Measurements from ENCODE around the gene EGR2.

GRCh38 chr10:62772186-62772974 is 43.8 kb downstream of the EGR2 start:
- TF ChIP-seq PPARA (CRISPR knock-in tag; IDR thresholded peaks at IDR 0.05; ENCODE audit: borderline replicate concordance) = no peak
- TF ChIP-seq ZNF70 (CRISPR knock-in tag; IDR thresholded peaks at IDR 0.05) = no peak
- TF ChIP-seq CSRNP3 (CRISPR knock-in tag; IDR thresholded peaks at IDR 0.05) = no peak
- TF ChIP-seq ISL1 (CRISPR knock-in tag; IDR thresholded peaks at IDR 0.05) = no peak
- TF ChIP-seq ZNF565 (CRISPR knock-in tag; conservative IDR thresholded peaks at IDR 0.05; ENCODE audit: low read depth) = no peak
- no peak for TF ChIP-seq ARNTL (CRISPR knock-in tag; IDR thresholded peaks at IDR 0.05; ENCODE audit: borderline replicate concordance, low read depth)
- no peak for TF ChIP-seq CSDC2 (CRISPR knock-in tag; IDR thresholded peaks at IDR 0.05)
- TF ChIP-seq TSHZ2 (CRISPR knock-in tag; IDR thresholded peaks at IDR 0.05) = no peak
- no peak for TF ChIP-seq RARB (CRISPR knock-in tag; IDR thresholded peaks at IDR 0.05)
- no peak for TF ChIP-seq POU6F1 (CRISPR knock-in tag; IDR thresholded peaks at IDR 0.05; ENCODE audit: borderline replicate concordance, low read depth)

Measured in SK-N-SH treated with all-trans-retinoic acid at 6 μM for 48 hours (cell line).